Measurements from ENCODE around the gene MAP3K2.

DNA sequence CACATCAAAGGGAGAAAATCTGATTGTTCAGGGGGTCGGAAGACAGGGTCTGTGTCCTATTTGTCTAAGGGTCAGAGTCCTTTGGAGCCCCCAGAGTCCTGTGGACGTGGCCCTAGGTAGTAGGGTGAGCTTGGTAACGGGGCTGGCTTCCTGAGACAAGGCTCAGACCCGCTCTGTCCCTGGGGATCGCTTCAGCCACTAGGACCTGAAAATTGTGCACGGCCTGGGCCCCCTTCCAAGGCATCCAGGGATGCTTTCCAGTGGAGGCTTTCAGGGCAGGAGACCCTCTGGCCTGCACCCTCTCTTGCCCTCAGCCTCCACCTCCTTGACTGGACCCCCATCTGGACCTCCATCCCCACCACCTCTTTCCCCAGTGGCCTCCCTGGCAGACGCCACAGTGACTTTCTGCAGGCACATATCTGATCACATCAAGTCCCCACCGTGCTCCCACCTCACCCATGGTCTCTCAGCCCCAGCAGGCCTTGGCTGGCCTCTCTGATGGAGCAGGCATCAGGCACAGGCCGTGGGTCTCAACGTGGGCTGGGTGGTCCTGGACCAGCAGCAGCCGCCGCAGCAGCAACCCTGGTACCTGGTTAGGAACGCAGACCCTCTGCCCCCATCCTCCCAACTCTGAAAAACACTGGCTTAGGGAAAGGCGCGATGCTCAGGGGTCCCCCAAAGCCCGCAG lies 34.2 kb upstream of the MAP3K2 start:
- no peak for TF ChIP-seq CTCF (IDR thresholded peaks at IDR 0.05)
- TF ChIP-seq ZFX (IDR thresholded peaks at IDR 0.05; ENCODE audit: borderline replicate concordance) = no peak

All from 22Rv1 (cell line).